HT-29 (cell line): ENCODE data around the gene ECPAS. TPM values are rescaled to one million over a fixed set of nuclear protein-coding genes. Genes with fewer than 3 reads are reported as not detected.

Experiments
- DNase-seq: peaks from one replicate; pipeline ENCODE4 v3.0.0-alpha.2; 2015; ENCODE audit warnings: low spot score
- small RNA-seq: library from RNA; depleted of rRNA; stranded (forward); fragments of <200 nt; gene quantifications from one replicate; pipeline ENCODE3, GENCODE V24; 2014
- total RNA-seq: library from RNA; depleted of rRNA; stranded (reverse); fragments of >200 nt; shearing (Covaris generic); gene quantifications from 2 replicates; pipeline ENCODE4 v1.2.3, GENCODE V29; 2014; rRNA removed

Gene ECPAS
- total RNA-seq, 1 experiment from 2014 or later: 35.9 TPM

DNA sequence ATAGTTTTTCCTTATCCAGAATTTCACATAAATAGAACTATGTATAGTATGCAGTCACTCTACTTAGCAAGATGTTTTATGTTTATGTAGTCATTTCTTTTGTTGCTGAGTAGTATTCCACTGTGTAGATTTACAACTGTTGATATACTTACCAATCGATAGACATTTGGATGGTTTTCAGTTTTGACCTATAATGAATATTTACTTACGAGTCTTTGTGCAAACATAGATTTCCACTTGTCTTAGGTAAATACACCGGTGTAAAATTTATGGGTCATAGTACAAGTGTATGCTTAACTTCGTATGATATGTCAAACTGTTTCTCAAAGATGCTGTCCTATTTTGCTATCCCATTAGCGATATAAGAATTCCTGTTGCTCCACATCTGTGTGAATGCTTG lies 134.4 kb downstream of the ECPAS start:
- DNase-seq: peak; percentile 81

GRCh38 chr9:111348821-111349271 lies 135.3 kb downstream of the ECPAS start:
- DNase-seq: peak; percentile 84

GRCh38 chr9:111334318-111334863 lies 149.8 kb downstream of the ECPAS start:
- peak; percentile 10 for DNase-seq

GRCh38 chr9:111330124-111330523 lies 154.1 kb downstream of the ECPAS start, which contains the start of gene OR2K2:
Gene OR2K2 (minus strand): TSS chr9:111330224. CDS start chr9:111328433, 1,791 bp downstream.
- no peak for DNase-seq

DNA sequence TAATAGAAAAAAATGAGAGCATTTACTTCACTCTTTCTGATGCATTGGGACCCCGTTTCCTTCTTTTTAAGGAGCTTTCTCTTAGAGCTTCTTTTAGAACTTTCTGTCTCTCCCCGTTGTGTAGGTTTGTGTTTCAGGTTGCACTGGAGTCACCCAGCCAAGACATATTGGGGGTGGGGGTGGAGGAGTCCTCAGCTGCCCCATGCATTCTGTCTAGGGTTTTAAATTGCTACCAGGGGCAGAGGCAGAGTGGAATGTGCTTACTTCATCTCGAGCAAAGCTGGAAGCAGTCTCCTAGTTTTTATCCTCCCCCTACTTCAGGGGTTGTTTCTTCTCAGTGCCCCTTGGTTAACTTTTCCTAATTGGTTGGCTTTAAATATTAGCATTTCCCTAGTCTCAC lies 163.6 kb downstream of the ECPAS start:
- no peak for DNase-seq

DNA sequence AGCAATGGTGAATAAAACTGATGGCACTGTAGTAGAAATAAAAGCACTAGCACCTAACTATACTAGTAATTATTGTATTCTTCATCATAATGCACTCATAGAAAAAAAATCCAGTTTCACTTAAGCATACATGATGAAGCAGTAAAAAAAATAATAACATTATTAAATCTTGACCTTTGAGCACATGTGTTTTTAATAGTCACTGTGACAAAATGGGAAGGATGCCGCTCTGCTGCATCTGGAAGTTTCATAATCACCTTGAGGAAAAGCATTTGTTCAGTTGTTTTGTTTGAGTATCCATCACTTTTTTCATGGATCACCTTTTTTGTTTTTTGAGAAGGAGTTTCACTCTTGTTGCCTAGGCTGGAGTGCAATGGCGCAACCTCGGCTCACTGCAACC lies 167.4 kb downstream of the ECPAS start:
- DNase-seq: no peak

Small RNAs within 50 kb of the gene (small RNA-seq; reads per million reads assigned to genes)
- 0.43 reads per million for gene RNA5SP294

Other genes with a start within 250 kb of the ECPAS start
- not detected in 2 replicates for gene OR2K2, start 154.2 kb downstream of the ECPAS start, total RNA-seq
- not detected in 2 replicates for gene ZNF483, start 40.8 kb upstream of the ECPAS start, total RNA-seq
- gene PTGR1, start 115.3 kb upstream of the ECPAS start, total RNA-seq: 39.8 and 41.3 TPM in 2 replicates
- gene DNAJC25, start 147.0 kb upstream of the ECPAS start, total RNA-seq: 4.7 and 7.7 TPM in 2 replicates
- 8.6 and 13.7 TPM in 2 replicates for gene GNG10, start 177.2 kb upstream of the ECPAS start, total RNA-seq